NB4 (cell line): ENCODE measurements around the gene VSIG1.
A peak's percentile ranks its signal among the peaks of the same experiment; 100 is the strongest.

Source experiments
- DNase-seq: peaks from one replicate; pipeline ENCODE4 v3.0.0; 2010; ENCODE audit warnings: low read depth
- H3K4me3 ChIP-seq: one replicate; pipeline ENCODE4 v1.5.1; 2011; ENCODE audit warnings: mild to moderate bottlenecking, low read depth, low read length, moderate library complexity
- CTCF ChIP-seq: IDR thresholded peaks from one replicate; pipeline ENCODE4 v1.5.1; 2012; ENCODE audit warnings: low read depth, low read length
- MAX ChIP-seq: IDR thresholded peaks from 2 replicates; pipeline ENCODE4 v1.6.1; 2011; ENCODE audit warnings: low read depth, low read length
- MYC ChIP-seq: IDR thresholded peaks from 2 replicates; pipeline ENCODE4 v1.6.1; 2011; ENCODE audit warnings: low read depth, low read length
- POLR2A ChIP-seq: IDR thresholded peaks from 2 replicates; pipeline ENCODE4 v1.6.1; 2011; ENCODE audit warnings: mild to moderate bottlenecking; ENCODE audit not compliant: insufficient read length; ENCODE audit errors: extremely low read depth

Gene VSIG1

DNA sequence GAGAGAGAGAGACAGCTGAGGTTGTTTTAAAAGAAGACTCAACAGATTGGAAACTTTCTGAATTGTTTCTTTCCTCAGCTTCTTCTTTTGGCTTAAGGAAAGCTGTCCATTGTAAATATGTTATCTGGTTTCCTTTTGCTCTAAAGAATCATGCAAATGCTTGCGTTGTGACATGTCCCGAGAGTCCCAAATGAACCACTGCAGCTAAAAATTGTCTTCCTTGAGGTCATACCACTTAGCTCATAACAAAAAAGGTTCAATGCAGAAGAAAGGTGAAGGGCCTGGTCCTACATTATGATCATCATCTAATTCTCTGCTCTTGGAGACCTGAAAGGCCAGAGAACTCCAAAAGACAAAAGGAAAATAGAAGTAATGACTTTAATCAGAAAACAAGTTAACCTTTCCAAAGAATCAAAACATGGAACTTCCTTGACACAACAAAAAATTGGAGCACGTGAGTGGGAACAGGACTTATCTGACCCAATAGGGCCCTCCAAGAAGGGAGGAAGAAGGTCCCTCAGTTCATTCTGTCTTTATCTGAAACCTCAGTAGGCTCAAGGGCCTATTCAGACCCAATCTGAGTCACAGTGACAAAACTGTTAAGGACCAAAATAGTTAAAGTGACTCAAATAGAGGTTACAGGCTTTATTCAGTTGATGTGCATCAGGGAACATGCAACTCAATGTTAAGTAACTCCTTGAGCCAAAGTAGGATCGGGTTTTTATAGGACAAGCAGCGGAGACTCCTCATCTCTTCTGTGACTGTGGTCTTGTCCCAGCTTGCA, 14.7 kb upstream of the VSIG1 start:
- no peak for DNase-seq
- TF ChIP-seq CTCF (no peak), MAX (no peak), MYC (no peak), POLR2A (no peak)
- no peak overlapping the region for H3K4me3 ChIP-seq

GRCh38 chrX:108032944-108033343, 11.9 kb upstream of the VSIG1 start:
- no peak overlapping the region for H3K4me3 ChIP-seq
- TF ChIP-seq MYC = no peak
- TF ChIP-seq MAX = no peak
- TF ChIP-seq POLR2A = no peak
- TF ChIP-seq CTCF = no peak
- no peak for DNase-seq

GRCh38 chrX:108033890-108034289, 11.0 kb upstream of the VSIG1 start:
- DNase-seq = no peak
- no peak overlapping the region for H3K4me3 ChIP-seq
- TF ChIP-seq MAX (no peak), MYC (no peak), CTCF (no peak), POLR2A (no peak)

DNA sequence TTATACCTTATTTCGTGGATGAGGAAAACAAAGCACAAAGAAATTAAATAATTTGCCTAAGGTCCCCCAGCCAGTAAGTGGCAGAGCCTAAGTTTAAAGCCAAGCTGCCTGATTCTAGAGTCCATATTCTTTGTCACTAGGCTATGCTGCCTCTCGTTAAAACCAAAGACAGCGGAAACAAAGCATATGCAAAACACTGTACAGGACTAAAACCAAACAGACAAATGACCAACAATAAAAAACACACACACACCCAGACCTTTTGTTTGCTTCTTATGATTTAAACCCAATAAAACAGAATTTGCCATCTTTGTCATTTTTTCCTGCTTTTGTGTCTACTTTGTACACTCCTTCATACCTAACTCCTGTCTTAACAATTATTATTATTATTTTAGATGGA, 10.1 kb upstream of the VSIG1 start:
- TF ChIP-seq MYC (no peak), POLR2A (no peak)
- no peak for DNase-seq
- no peak overlapping the region for H3K4me3 ChIP-seq

- no peak overlapping the region for H3K4me3 ChIP-seq
- DNase-seq = peak; percentile 1
- no peak for TF ChIP-seq CTCF
- no peak for TF ChIP-seq MAX
These were observed 8.4 kb upstream of the VSIG1 start for GRCh38 chrX:108036298-108036973.

DNA sequence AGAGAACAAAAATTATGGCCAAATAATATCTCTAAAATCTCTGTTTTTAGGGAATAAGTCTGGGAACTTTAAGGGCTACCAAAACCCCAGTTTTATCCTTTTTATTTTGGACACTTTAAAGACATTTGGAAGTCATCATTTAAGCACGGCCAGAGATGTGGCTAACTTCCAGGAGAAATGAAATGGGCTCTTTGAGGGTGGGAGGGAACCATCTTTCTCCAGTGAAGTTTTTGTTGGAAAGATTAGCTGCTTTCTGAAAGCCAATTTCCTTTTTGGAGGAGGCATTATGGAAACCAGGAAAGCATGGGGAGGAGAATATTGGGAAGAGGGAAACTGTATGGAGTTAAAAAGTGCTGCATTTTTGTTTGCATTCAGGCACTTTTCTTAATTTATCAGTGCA, 4.8 kb downstream of the VSIG1 start:
- DNase-seq = no peak
- no peak overlapping the region for H3K4me3 ChIP-seq
- TF ChIP-seq MYC (no peak), CTCF (no peak), MAX (no peak), POLR2A (no peak)
